IPS DF 4.7 (cell line): ENCODE measurements around the gene CCDC74B.
"Not testable (repeated sequence)": the region's sequence is repeated elsewhere in the genome, so short reads cannot be mapped to it uniquely, and the experiment has no call there.

Source experiments
- DNase-seq: peaks from one replicate; pipeline ENCODE4 v3.0.0-alpha.2; 2013; ENCODE audit warnings: low spot score; ENCODE audit errors: extremely low read depth

The CCDC74B gene

DNA sequence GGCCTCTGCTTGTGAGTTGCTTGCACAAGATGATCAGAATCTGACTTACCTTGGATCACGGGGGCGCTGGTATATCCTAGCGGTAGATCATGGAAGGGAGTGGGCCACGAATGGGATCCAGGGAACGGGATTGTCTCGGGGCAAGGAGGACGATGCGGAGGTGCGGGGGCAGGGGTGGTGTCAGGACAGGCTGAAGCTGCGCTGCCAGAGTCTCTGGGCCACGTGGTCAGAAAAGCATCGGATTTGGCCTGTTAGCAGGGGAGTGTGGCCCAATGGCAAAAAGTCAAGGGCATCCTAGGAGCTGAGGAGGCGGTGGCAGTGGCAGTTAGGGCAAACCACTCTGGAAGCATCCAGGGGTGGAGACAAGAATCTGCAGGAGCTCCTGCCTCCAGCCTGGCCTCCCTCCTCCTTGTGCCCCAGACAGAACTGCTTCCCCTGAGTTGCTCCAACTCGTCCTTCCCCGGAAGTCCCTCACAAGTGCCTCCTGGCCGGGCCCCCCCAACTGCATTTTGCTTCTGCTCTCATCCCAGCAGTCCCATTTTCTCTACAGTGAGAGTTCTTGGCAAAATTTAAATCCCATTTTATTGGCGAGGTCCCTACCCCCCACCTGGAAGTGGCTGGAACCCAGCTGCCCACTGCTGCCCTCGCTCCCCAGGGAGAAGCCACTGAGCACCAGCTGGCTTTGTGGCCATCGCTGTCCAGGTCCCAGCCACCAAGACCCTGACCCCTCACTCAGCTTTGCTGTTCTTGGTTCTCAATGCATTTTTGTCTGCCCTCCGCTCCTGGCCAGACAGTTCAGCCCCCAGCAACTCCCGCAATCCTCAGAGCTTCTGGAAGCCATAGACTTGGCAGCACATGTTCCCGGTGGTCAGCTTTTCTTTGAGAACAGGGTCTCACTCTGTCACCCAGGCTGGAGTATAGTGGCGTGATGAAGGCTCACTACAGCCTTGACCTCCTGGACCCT, 5.6 kb upstream of the CCDC74B start:
- DNase-seq = no peak

- not testable (repeated sequence) for DNase-seq
Measured at GRCh38 chr2:130148515-130148914, 3.6 kb upstream of the CCDC74B start.

DNA sequence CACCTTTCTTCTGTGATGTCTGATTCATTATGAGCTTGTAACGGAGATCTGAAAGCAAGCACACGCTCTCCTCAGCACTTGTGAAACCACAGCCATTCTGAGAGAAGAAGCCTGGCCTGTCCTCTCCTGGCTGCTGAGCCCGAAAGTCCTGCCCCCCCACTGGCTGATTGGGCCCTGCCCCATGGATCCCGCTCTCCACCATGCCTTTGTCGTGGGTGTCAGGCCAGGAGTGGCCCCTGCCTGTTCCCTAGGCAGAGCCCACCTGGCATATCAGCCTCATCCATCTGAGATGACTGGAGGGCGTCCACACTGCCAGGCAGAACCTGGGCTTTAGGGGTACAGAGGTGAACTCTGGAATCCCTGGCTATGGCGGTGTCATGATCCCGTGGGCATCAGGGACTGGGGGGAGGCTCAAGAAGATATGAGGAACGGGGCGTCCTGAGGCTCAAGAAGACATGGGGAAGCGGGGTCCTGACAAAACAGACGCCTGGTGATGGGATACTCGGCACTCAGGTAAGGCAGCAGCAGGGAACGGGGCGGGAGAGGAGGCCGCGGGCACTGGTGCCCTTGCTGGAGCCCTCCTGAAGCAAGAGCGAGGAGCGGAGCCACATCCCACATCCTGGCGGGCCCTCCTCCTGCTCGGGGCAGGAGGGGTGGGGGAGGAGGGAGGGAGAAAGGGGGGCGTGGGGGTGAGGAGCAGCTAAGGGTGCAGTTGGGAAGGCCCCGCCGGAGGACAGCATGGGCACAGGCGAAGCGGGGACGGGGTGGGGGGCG, 1.5 kb downstream of the CCDC74B start:
- not testable (repeated sequence) for DNase-seq

- DNase-seq = not testable (repeated sequence)
Measured at GRCh38 chr2:130142396-130143265, 2.3 kb downstream of the CCDC74B start.

- not testable (repeated sequence) for DNase-seq
Measured at GRCh38 chr2:130141645-130142370, 3.1 kb downstream of the CCDC74B start.

GRCh38 chr2:130141002-130141401, 3.9 kb downstream of the CCDC74B start:
- DNase-seq = not testable (repeated sequence)

GRCh38 chr2:130140516-130140915, 4.4 kb downstream of the CCDC74B start:
- not testable (repeated sequence) for DNase-seq

DNA sequence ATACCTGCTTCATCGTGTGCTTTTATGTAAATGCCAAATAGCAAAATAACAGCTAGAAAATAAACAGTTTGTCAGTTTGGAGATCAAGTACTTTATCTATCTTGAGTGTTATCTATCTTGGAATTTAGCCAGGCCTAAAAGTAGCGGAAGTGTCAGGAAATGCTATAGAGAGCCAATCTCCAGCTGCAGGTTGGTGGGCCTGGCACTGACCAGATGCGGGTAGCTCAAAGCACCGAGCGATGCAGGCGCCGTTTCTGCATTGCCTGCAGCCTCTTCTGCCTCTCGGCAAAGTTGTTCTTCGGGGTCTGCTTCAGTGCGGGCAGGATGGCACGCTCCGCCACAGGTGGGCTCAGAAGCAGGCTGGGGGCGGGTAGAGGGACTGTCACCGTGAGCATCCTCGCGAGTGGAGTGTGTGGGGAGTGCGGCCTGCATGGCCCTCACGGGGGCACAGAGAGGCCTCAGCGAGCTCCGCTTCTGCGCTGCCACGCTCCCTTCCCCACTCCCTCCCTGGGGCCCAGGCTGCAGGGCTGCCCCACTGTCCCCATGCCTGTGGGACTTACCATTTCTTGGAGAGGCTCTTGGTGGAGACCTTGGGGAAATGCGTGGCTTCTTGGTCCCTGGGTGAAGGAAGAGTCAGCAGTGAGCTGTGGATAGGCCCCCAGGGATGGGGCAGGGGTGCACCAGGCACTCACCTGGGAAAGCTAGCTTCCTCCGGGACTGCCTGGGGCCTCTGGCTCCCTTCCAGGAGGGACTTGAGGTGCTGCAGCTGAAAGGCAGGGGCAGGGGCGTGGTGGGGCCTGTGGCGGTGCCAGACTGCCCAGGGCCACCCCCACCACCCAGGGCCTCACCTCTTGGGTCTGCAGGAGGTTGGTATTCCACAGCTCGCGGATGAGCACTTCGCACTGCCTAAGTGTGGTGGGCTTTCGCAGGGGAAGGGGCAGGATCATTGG, 5.3 kb downstream of the CCDC74B start:
- DNase-seq = not testable (repeated sequence)

- DNase-seq = not testable (repeated sequence)
Measured at GRCh38 chr2:130138841-130139251, 6.1 kb downstream of the CCDC74B start.

- not testable (repeated sequence) for DNase-seq
Measured at GRCh38 chr2:130138326-130138725, 6.6 kb downstream of the CCDC74B start.

- DNase-seq = not testable (repeated sequence)
Measured at GRCh38 chr2:130137118-130137517, 7.8 kb downstream of the CCDC74B start.

- not testable (repeated sequence) for DNase-seq
Measured at GRCh38 chr2:130136546-130136945, 8.4 kb downstream of the CCDC74B start.

GRCh38 chr2:130135692-130136541, 9.0 kb downstream of the CCDC74B start:
- no peak for DNase-seq

DNA sequence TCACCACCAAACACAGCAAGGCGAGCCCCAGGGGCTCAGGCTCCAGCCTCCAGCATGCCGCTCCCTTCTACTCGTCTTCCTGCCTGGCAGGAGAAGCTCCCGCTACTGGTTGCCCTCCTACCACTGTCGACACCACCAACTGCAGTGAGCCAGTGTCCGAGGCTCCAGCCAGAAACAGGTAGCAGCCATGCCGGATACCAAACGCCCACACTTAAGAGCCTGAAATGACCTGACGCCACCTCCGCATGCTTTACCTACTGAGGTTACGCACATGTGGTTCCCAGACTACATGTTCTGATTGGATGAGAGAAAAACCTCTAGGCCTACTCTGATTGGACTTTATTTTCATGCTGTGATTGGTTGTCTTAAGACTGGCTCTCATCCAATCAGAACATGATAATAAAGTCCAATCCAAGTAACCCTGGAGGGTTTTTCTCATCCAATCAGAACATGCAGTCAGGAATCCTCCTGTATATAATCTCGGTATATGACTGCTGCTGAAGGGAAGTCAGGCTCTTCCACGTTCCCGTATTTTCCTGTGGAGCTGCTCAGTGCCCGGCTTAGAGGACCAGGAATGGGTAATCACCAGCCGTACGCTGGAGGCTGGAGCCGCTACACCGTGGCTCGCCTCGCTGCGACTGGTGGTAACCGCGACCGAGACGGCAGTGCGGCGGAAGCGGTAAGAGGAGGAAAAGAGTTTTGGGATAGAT, 15.6 kb downstream of the CCDC74B start, which contains the start of gene POTEF:
Gene POTEF (minus strand): TSS at position 103 of the 710 bp plus-strand sequence. CDS start 8,707 bp downstream, outside the sequence.
- DNase-seq = not testable (repeated sequence)

- DNase-seq = not testable (repeated sequence)
Measured at GRCh38 chr2:130128464-130128863, 16.4 kb downstream of the CCDC74B start.

- not testable (repeated sequence) for DNase-seq
Measured at GRCh38 chr2:130127726-130128125, 17.2 kb downstream of the CCDC74B start.

GRCh38 chr2:130120924-130121323, 24.0 kb downstream of the CCDC74B start:
- DNase-seq = not testable (repeated sequence)
